ENCODE data around the gene FREM2.

DNA sequence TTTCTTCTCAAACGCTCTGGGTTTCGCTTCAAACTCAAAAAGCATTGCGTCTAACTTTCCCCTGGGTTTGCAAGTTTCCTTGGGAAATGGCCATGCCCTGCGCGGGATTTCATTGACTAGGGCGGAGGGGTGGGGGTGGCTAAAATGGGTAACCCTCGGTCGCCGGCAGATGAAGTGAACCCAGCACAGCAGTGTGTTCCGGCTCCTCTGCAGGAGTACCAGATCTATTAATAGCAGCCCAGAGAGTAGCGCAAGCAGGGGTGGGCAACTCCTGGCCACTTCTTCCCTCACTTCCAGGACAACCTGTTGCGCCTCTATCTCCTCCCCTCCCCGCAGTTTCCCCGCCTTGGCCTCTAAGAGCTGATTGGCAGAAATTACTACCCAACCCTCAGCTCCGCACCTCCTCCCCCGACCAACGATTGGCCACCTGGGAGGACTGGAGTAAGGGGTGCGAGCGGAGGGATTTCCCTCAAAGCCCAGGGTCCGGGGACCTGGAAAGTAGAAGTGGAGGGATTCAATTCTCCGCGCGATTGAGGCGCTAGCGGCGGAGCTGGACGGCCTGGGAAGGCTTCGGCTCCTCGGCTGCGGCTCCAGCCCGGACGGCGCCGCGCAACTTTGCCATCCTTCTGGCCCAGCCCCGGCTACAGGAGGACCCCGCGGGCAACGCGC is at the start of gene FREM2:
- TF ChIP-seq, protein P1, sequence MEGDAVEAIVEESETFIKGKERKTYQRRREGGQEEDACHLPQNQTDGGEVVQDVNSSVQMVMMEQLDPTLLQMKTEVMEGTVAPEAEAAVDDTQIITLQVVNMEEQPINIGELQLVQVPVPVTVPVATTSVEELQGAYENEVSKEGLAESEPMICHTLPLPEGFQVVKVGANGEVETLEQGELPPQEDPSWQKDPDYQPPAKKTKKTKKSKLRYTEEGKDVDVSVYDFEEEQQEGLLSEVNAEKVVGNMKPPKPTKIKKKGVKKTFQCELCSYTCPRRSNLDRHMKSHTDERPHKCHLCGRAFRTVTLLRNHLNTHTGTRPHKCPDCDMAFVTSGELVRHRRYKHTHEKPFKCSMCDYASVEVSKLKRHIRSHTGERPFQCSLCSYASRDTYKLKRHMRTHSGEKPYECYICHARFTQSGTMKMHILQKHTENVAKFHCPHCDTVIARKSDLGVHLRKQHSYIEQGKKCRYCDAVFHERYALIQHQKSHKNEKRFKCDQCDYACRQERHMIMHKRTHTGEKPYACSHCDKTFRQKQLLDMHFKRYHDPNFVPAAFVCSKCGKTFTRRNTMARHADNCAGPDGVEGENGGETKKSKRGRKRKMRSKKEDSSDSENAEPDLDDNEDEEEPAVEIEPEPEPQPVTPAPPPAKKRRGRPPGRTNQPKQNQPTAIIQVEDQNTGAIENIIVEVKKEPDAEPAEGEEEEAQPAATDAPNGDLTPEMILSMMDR (IDR thresholded peaks at IDR 0.05), result no peak
- TF ChIP-seq POLR2A (IDR thresholded peaks at IDR 0.05), result no peak
